Measurements from ENCODE around the gene ARHGAP45.

GRCh38 chr19:1097810-1098176 lies 30.8 kb downstream of the ARHGAP45 start:
- TF ChIP-seq CTCF (IDR thresholded peaks at IDR 0.05) (no peak), POLR2A (IDR thresholded peaks at IDR 0.05) (no peak)

Data from right lobe of liver (tissue), 4 donors.